ENCODE results near the gene MTUS2. TPM values are rescaled to one million over a fixed set of nuclear protein-coding genes. Genes with fewer than 3 reads are reported as not detected.

The MTUS2 gene
- total RNA-seq, 1 experiment from 2014 or later, result 1.7 TPM

GRCh38 chr13:29540799-29541198 is 720.7 kb downstream of the MTUS2 start:
- H3K36me3 Mint-ChIP-seq (ENCODE audit: insufficient read depth, unreplicated experiment), result peaks cover 73% of the 10 kb centered on the region
- no peaks in the 10 kb centered on the region for H3K9me3 Mint-ChIP-seq (ENCODE audit: unreplicated experiment)
- no peak overlapping the region for H3K4me3 ChIP-seq (ENCODE audit: low read depth, low read length)
- H3K4me3 Mint-ChIP-seq (ENCODE audit: unreplicated experiment), result no peak overlapping the region
- no peaks in the 10 kb centered on the region for H3K4me1 ChIP-seq
- no peak overlapping the region for H3K27ac Mint-ChIP-seq (ENCODE audit: unreplicated experiment)
- TF ChIP-seq, protein P1, sequence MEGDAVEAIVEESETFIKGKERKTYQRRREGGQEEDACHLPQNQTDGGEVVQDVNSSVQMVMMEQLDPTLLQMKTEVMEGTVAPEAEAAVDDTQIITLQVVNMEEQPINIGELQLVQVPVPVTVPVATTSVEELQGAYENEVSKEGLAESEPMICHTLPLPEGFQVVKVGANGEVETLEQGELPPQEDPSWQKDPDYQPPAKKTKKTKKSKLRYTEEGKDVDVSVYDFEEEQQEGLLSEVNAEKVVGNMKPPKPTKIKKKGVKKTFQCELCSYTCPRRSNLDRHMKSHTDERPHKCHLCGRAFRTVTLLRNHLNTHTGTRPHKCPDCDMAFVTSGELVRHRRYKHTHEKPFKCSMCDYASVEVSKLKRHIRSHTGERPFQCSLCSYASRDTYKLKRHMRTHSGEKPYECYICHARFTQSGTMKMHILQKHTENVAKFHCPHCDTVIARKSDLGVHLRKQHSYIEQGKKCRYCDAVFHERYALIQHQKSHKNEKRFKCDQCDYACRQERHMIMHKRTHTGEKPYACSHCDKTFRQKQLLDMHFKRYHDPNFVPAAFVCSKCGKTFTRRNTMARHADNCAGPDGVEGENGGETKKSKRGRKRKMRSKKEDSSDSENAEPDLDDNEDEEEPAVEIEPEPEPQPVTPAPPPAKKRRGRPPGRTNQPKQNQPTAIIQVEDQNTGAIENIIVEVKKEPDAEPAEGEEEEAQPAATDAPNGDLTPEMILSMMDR (IDR thresholded peaks at IDR 0.05; ENCODE audit: insufficient read depth in 1 of 2, low read depth in 1 of 2, low read length in 1 of 2, severe bottlenecking in 1 of 2, unreplicated experiment in 1 of 2), result no peak
- H3K27me3 ChIP-seq (replicated peaks; ENCODE audit: control insufficient read depth, insufficient read depth, low read length), result no peaks in the 10 kb centered on the region
- H3K36me3 ChIP-seq (ENCODE audit: control insufficient read depth, insufficient read depth, low read length), result no peaks in the 10 kb centered on the region
- H3K27me3 Mint-ChIP-seq (ENCODE audit: insufficient read depth, unreplicated experiment), result no peaks in the 10 kb centered on the region
- peaks cover 6% of the 10 kb centered on the region for H3K4me1 Mint-ChIP-seq (ENCODE audit: low read depth, unreplicated experiment)
- no peak for DNase-seq
- ChIA-PET CTCF (no interaction called here), POLR2A (no interaction called here)
- no peaks in the 10 kb centered on the region for H3K9me3 ChIP-seq
- no TSS peak for BruUV-seq (replicated peaks)
- intact Hi-C loops (cut with micrococcal nuclease; ENCODE audit: unreplicated experiment), result no loop called here

GRCh38 chr13:29541400-29541799 is 721.3 kb downstream of the MTUS2 start:
- no peak overlapping the region for H3K4me3 Mint-ChIP-seq (ENCODE audit: unreplicated experiment)
- no peak for DNase-seq
- H3K4me1 Mint-ChIP-seq (ENCODE audit: low read depth, unreplicated experiment), result peaks cover 6% of the 10 kb centered on the region
- H3K27me3 Mint-ChIP-seq (ENCODE audit: insufficient read depth, unreplicated experiment), result no peaks in the 10 kb centered on the region
- H3K9me3 Mint-ChIP-seq (ENCODE audit: unreplicated experiment), result no peaks in the 10 kb centered on the region
- intact Hi-C loops (cut with micrococcal nuclease; ENCODE audit: unreplicated experiment), result no loop called here
- no peak overlapping the region for H3K27ac Mint-ChIP-seq (ENCODE audit: unreplicated experiment)
- BruUV-seq (replicated peaks), result no TSS peak
- ChIA-PET CTCF (no interaction called here), POLR2A (no interaction called here)
- no peaks in the 10 kb centered on the region for H3K4me1 ChIP-seq
- H3K27me3 ChIP-seq (replicated peaks; ENCODE audit: control insufficient read depth, insufficient read depth, low read length), result no peaks in the 10 kb centered on the region
- TF ChIP-seq, protein P1 (IDR thresholded peaks at IDR 0.05; ENCODE audit: insufficient read depth in 1 of 2, low read depth in 1 of 2, low read length in 1 of 2, severe bottlenecking in 1 of 2, unreplicated experiment in 1 of 2), result no peak
- no peaks in the 10 kb centered on the region for H3K36me3 ChIP-seq (ENCODE audit: control insufficient read depth, insufficient read depth, low read length)
- H3K9me3 ChIP-seq, result no peaks in the 10 kb centered on the region
- peaks cover 71% of the 10 kb centered on the region for H3K36me3 Mint-ChIP-seq (ENCODE audit: insufficient read depth, unreplicated experiment)
- no peak overlapping the region for H3K4me3 ChIP-seq (ENCODE audit: low read depth, low read length)

DNA sequence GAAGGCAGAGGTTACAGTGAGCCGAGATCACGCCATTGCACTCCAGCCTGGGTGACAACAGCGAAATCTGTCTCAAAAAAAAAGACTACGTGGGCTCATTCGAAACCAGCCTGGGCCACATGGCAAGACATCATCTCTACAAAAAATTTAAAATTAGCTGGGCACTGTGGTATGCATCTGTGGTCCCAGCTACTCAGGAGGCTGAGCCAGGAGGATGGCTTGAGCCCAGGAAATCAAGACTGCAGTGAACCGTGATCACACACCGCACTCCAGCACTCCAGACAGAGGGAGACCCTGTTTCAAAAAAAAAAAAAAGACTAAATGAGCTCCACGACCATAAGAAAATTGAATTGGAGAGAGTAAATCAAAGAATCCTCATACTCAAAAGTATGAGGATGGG is 722.2 kb downstream of the MTUS2 start:
- ChIA-PET CTCF (no interaction called here), POLR2A (no interaction called here)
- Histone ChIP-seq H3K27me3 (replicated peaks; ENCODE audit: control insufficient read depth, insufficient read depth, low read length) (no peaks in the 10 kb centered on the region), H3K4me1 (no peaks in the 10 kb centered on the region), H3K9me3 (no peaks in the 10 kb centered on the region), H3K36me3 (ENCODE audit: control insufficient read depth, insufficient read depth, low read length) (no peaks in the 10 kb centered on the region), H3K4me3 (ENCODE audit: low read depth, low read length) (no peak overlapping the region)
- DNase-seq, result no peak
- TF ChIP-seq, protein P1 (IDR thresholded peaks at IDR 0.05; ENCODE audit: insufficient read depth in 1 of 2, low read depth in 1 of 2, low read length in 1 of 2, severe bottlenecking in 1 of 2, unreplicated experiment in 1 of 2), result no peak
- H3K4me3 Mint-ChIP-seq (ENCODE audit: unreplicated experiment), result no peak overlapping the region
- no peak overlapping the region for H3K27ac Mint-ChIP-seq (ENCODE audit: unreplicated experiment)
- H3K36me3 Mint-ChIP-seq (ENCODE audit: insufficient read depth, unreplicated experiment), result peaks cover 73% of the 10 kb centered on the region
- no TSS peak for BruUV-seq (replicated peaks)
- H3K9me3 Mint-ChIP-seq (ENCODE audit: unreplicated experiment), result no peaks in the 10 kb centered on the region
- intact Hi-C loops (cut with micrococcal nuclease; ENCODE audit: unreplicated experiment), result no loop called here
- no peaks in the 10 kb centered on the region for H3K27me3 Mint-ChIP-seq (ENCODE audit: insufficient read depth, unreplicated experiment)
- H3K4me1 Mint-ChIP-seq (ENCODE audit: low read depth, unreplicated experiment), result peaks cover 6% of the 10 kb centered on the region
